ENCODE data around the gene CSNK2B. TPM values are rescaled to one million over a fixed set of nuclear protein-coding genes. Genes with fewer than 3 reads are reported as not detected.

CSNK2B gene
- total RNA-seq, 1 experiment from 2014 or later, result 173 TPM

DNA sequence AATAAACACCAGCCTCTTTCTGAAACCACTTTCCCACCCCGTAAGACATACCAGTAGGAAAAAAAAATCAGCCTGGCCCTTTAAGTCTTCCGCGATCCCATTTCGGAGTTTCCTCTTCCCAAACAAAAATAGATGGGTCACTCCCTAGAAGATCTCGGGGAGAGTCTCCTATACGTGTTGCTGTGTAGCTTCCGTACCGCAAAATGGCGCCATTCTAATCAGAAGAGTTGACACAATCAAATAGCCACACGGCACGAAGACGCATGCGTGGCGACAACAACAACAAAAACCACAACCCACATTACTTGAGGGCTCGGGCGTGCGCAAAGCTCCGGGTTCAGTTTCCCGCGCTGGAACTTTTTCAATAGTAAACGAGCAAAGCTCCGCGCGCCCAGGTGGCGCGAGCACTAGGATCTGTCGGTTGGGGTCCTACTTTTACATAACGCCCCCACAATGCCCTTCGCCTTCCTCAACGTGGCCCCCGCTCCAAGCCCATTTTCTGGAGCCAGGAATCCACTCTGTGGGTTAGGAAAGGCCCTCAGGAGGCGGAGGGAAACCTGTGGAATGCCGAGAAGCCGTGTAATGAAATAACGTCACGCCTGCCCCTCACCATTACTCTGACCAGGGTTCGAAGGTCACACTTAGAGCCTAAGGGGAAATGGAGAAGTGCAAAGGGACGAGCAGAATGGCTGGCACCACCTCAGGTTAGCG lies 935 bp upstream of the CSNK2B start, which contains the start of gene GPANK1:
Gene GPANK1, minus strand, starts transcription at position 208 of the 711 bp plus-strand sequence. CDS start 519 bp downstream, outside the sequence.
- peak within 1 kb of the TSS; percentile 80 for H3K27ac ChIP-seq
- no TSS peak for BruUV-seq (replicated peaks)
- POLR2A ChIA-PET (ENCODE audit: unreplicated experiment), result interaction anchor here (0.6 to 1.0 kb wide), 4 partner anchors 14 to 418 kb away, joined by 3 to 4 read pairs (median 4); partner anchors contain the start of genes NEU1 and NFKBIL1
- TF ChIP-seq EZH2 (IDR thresholded peaks at IDR 0.05; ENCODE audit: low read depth), result no peak
- no peak for TF ChIP-seq CTCF (conservative IDR thresholded peaks at IDR 0.05)
- peak; percentile 83 to 85 for DNase-seq
- H3K36me3 ChIP-seq (ENCODE audit: low read depth), result peaks cover 31% of the 10 kb centered on the region
- no peaks in the 10 kb centered on the region for H3K9me2 ChIP-seq (ENCODE audit: insufficient read depth)
- H3F3A ChIP-seq (ENCODE audit: insufficient read depth, low read depth), result peaks cover 23% of the 10 kb centered on the region
- peak within 1 kb of the TSS; percentile 90 for H3K4me3 ChIP-seq
- peaks cover 56% of the 10 kb centered on the region for H3K79me2 ChIP-seq (ENCODE audit: low read depth)
- peak within 1 kb of the TSS; percentile 86 for H2AFZ ChIP-seq
- H4K20me1 ChIP-seq (ENCODE audit: insufficient read depth), result peaks cover 3% of the 10 kb centered on the region; the same call in 1 of the 2 replicates
- no peaks in the 10 kb centered on the region for H3K27me3 ChIP-seq (ENCODE audit: insufficient read depth, low read depth)
- no peaks in the 10 kb centered on the region for H3K9me3 ChIP-seq (ENCODE audit: insufficient read depth, low read depth)
- CTCF ChIA-PET, result interaction anchor here (0.6 kb wide), 1 partner anchor 166 kb away, joined by 11 read pairs; no protein-coding TSS in a partner anchor
- peak within 1 kb of the TSS; percentile 95 for H3K4me2 ChIP-seq
- H3K4me1 ChIP-seq (replicated peaks; ENCODE audit: insufficient read depth), result peaks cover 24% of the 10 kb centered on the region
- intact Hi-C loops (cut with micrococcal nuclease; ENCODE audit: unreplicated experiment), result loop anchor here (2.0 to 10.0 kb wide), 2 partner anchors 118 to 510 kb away; partner anchors contain the start of genes AGPAT1, ATP6V1G2, NFKBIL1 and RNF5

DNA sequence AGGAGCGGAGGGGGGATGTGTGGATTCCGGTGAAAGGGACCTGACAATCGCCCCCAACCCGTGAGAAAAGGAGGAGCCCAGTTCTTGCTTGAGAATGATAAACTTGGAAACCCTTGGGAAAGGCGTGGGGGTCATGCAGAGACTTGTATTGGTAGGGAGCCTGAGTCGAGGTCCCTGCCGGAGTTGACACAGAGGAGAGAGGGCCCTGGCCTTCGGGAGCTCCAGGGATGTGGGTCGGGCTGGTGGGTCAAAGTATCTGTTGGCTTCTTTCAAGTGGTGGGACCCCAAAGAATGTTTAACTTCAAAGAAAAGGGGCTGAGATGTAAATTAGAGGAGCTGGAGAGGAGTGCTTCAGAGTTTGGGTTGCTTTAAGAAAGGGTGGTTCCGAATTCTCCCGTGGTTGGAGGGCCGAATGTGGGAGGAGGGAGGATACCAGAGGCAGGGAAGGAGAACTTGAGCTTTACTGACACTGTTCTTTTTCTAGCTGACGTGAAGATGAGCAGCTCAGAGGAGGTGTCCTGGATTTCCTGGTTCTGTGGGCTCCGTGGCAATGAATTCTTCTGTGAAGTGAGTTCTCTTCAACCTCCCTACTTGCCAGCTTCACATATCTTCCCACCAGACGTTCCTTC lies 571 bp downstream of the CSNK2B start:
- no TSS peak for BruUV-seq (replicated peaks)
- no peak for DNase-seq
- H3K36me3 ChIP-seq (ENCODE audit: low read depth), result peaks cover 31% of the 10 kb centered on the region
- H3K9me2 ChIP-seq (ENCODE audit: insufficient read depth), result no peaks in the 10 kb centered on the region
- H2AFZ ChIP-seq, result peak overlapping the region; percentile 79
- no peaks in the 10 kb centered on the region for H3K27me3 ChIP-seq (ENCODE audit: insufficient read depth, low read depth)
- H3K4me1 ChIP-seq (replicated peaks; ENCODE audit: insufficient read depth), result peaks cover 24% of the 10 kb centered on the region
- H3K27ac ChIP-seq, result peak overlapping the region; percentile 21; the same call in 1 of the 2 replicates
- H3K9me3 ChIP-seq (ENCODE audit: insufficient read depth, low read depth), result no peaks in the 10 kb centered on the region
- ChIA-PET CTCF (no interaction called here), POLR2A (ENCODE audit: unreplicated experiment) (no interaction called here)
- peaks cover 3% of the 10 kb centered on the region; the same call in 1 of the 2 replicates for H4K20me1 ChIP-seq (ENCODE audit: insufficient read depth)
- TF ChIP-seq CTCF (conservative IDR thresholded peaks at IDR 0.05) (no peak), EZH2 (IDR thresholded peaks at IDR 0.05; ENCODE audit: low read depth) (no peak)
- H3F3A ChIP-seq (ENCODE audit: insufficient read depth, low read depth), result peaks cover 15% of the 10 kb centered on the region
- peaks cover 51% of the 10 kb centered on the region for H3K79me2 ChIP-seq (ENCODE audit: low read depth)
- intact Hi-C loops (cut with micrococcal nuclease; ENCODE audit: unreplicated experiment), result loop anchor here (10.0 kb wide), 1 partner anchor 508 kb away; the partner anchor contains the start of genes AGPAT1 and RNF5
- H3K4me2 ChIP-seq, result peak overlapping the region; percentile 95
- H3K4me3 ChIP-seq, result peak overlapping the region; percentile 90

- peaks cover 11% of the 10 kb centered on the region for H3K4me1 ChIP-seq (replicated peaks; ENCODE audit: insufficient read depth)
- no peak for TF ChIP-seq EZH2 (IDR thresholded peaks at IDR 0.05; ENCODE audit: low read depth)
Measured at GRCh38 chr6:31669676-31670075, 3.8 kb downstream of the CSNK2B start, which contains the start of gene LY6G5B. LY6G5B (plus strand) TSS chr6:31669976; CDS start chr6:31670951, 975 bp downstream.

More at GRCh38 chr6:31669676-31670075, 3.8 kb downstream of the CSNK2B start, which contains the start of gene LY6G5B:
- BruUV-seq (replicated peaks), result no TSS peak
- intact Hi-C loops (cut with micrococcal nuclease; ENCODE audit: unreplicated experiment), result loop anchor here (10.0 kb wide), 1 partner anchor 505 kb away; the partner anchor contains the start of genes AGPAT1 and RNF5
- Histone ChIP-seq H2AFZ (no peak within 1 kb of the TSS), H3K9me3 (ENCODE audit: insufficient read depth, low read depth) (no peaks in the 10 kb centered on the region), H3K36me3 (ENCODE audit: low read depth) (peaks cover 29% of the 10 kb centered on the region), H3K9me2 (ENCODE audit: insufficient read depth) (no peaks in the 10 kb centered on the region), H3F3A (ENCODE audit: insufficient read depth, low read depth) (peaks cover 30% of the 10 kb centered on the region; the same call in 1 of the 2 replicates), H3K4me2 (no peak within 1 kb of the TSS), H3K27ac (no peak within 1 kb of the TSS), H3K4me3 (no peak within 1 kb of the TSS), H3K27me3 (ENCODE audit: insufficient read depth, low read depth) (no peaks in the 10 kb centered on the region), H3K79me2 (ENCODE audit: low read depth) (peaks cover 34% of the 10 kb centered on the region), H4K20me1 (ENCODE audit: insufficient read depth) (peaks cover 3% of the 10 kb centered on the region; the same call in 1 of the 2 replicates)
- DNase-seq, result no peak
- CTCF ChIA-PET, result interaction anchor here (0.6 kb wide), 1 partner anchor 471 kb away, joined by 13 read pairs; no protein-coding TSS in a partner anchor
- POLR2A ChIA-PET (ENCODE audit: unreplicated experiment), result no interaction called here
